Measurements from ENCODE around the gene GALNT2. TPM values are rescaled to one million over a fixed set of nuclear protein-coding genes. Genes with fewer than 3 reads are reported as not detected.

Gene GALNT2
- total and polyA plus RNA-seq, 2 of the 4 experiments (the other 2 are of a cell fraction): 50.4 to 189 TPM

- no CpG with 5 or more reads among the region's 17 CpGs for WGBS, 2 experiments (ENCODE audit: extremely low coverage in 2 of 2, insufficient read length in 1 of 2)
- Histone ChIP-seq H3K27me3 (ENCODE audit: control insufficient read depth, insufficient read depth, low read length) (no peaks in the 10 kb centered on the region), H3K36me3 (ENCODE audit: control insufficient read depth, insufficient read depth, low read length) (peaks cover 35% of the 10 kb centered on the region), H3K23ac (ENCODE audit: low read depth, low read length) (no peak overlapping the region), H2AK5ac (ENCODE audit: low read depth, low read length) (no peak overlapping the region), H3K4ac (ENCODE audit: low read depth, low read length) (no peak overlapping the region), H3K4me1 (ENCODE audit: control insufficient read depth, insufficient read depth, low read length) (no peaks in the 10 kb centered on the region), H3K9me1 (ENCODE audit: insufficient read depth, low read length) (no peaks in the 10 kb centered on the region), H4K91ac (ENCODE audit: insufficient read depth, low read depth, low read length) (no peak overlapping the region), H3K9ac (ENCODE audit: low read depth, low read length) (no peak overlapping the region), H4K8ac (ENCODE audit: low read depth in 2 of 2, low read length in 2 of 2) (no peak overlapping the region), H4K20me1 (ENCODE audit: insufficient read depth, low read length) (no peaks in the 10 kb centered on the region), H3K27ac (ENCODE audit: insufficient read depth, low read length) (no peak overlapping the region), H3K79me1 (ENCODE audit: low read depth in 1 of 2, low read length in 2 of 2) (no peaks in the 10 kb centered on the region; a peak in 1 of 4 replicates), H2AK9ac (replicated peaks; ENCODE audit: low read depth, low read length, poor library complexity) (no peak overlapping the region), H3K9me3 (ENCODE audit: control insufficient read depth, insufficient read depth, low read length) (no peaks in the 10 kb centered on the region), H2AFZ (replicated peaks; ENCODE audit: low read length, poor library complexity) (no peak overlapping the region), H3K56ac (ENCODE audit: extremely low read depth, insufficient read depth, low read length) (no peak overlapping the region), H2BK120ac (ENCODE audit: low read depth, low read length) (no peak overlapping the region), H3K18ac (ENCODE audit: low read depth, low read length) (no peak overlapping the region), H3K4me3 (ENCODE audit: insufficient read depth, low read depth, low read length) (no peak overlapping the region), H2BK5ac (ENCODE audit: low read depth, low read length, poor library complexity, severe bottlenecking) (no peak overlapping the region), H4K5ac (ENCODE audit: low read depth, low read length) (no peak overlapping the region), H2BK20ac (ENCODE audit: low read depth, low read length) (no peak overlapping the region), H3K4me2 (ENCODE audit: low read depth, low read length) (no peak overlapping the region), H2BK15ac (ENCODE audit: low read depth, low read length) (no peak overlapping the region), H3K14ac (replicated peaks; ENCODE audit: low read depth, low read length) (no peak overlapping the region)
- BruUV-seq (replicated peaks): no TSS peak
- dilution Hi-C loops (cut with HindIII; ENCODE audit: low sequenced_read_pairs, unreplicated experiment): no loop called here
- no peak for TF ChIP-seq MAFK (IDR thresholded peaks at IDR 0.05; ENCODE audit: low read depth, low read length)
- no peak for TF ChIP-seq ELK1 (IDR thresholded peaks at IDR 0.05; ENCODE audit: borderline replicate concordance, low read depth, low read length)
- TF ChIP-seq RCOR1 (IDR thresholded peaks at IDR 0.05; ENCODE audit: insufficient replicate concordance, low read length): no peak
- TF ChIP-seq USF2 (IDR thresholded peaks at IDR 0.05; ENCODE audit: low read depth, low read length): no peak
- TF ChIP-seq RFX5 (IDR thresholded peaks at IDR 0.05; ENCODE audit: low read depth, low read length): no peak
- no peak for TF ChIP-seq RAD21 (IDR thresholded peaks at IDR 0.05; ENCODE audit: low read length)
- TF ChIP-seq FOS (IDR thresholded peaks at IDR 0.05; ENCODE audit: low read depth, low read length): no peak
- TF ChIP-seq CHD1 (IDR thresholded peaks at IDR 0.05; ENCODE audit: low read depth, low read length): no peak
- TF ChIP-seq MXI1 (IDR thresholded peaks at IDR 0.05; ENCODE audit: borderline replicate concordance, low read depth, low read length): no peak
- no peak for TF ChIP-seq MAZ (IDR thresholded peaks at IDR 0.05; ENCODE audit: borderline replicate concordance, low read depth, low read length)
- no peak for TF ChIP-seq NFE2L2 (IDR thresholded peaks at IDR 0.05; ENCODE audit: low read depth, low read length)
- no peak for TF ChIP-seq POLR2A (IDR thresholded peaks at IDR 0.05; ENCODE audit: low read depth, low read length)
- no peak for TF ChIP-seq SMC3 (IDR thresholded peaks at IDR 0.05; ENCODE audit: low read depth, low read length)
- intact Hi-C loops (cut with micrococcal nuclease): no loop called here
- ChIA-PET CTCF (no interaction called here), POLR2A (ENCODE audit: unreplicated experiment) (no interaction called here)
- DNase-seq: peak; percentile 9
- in situ Hi-C loops (cut with MboI; ENCODE audit: low sequenced_read_pairs): no loop called here
- ATAC-seq (ENCODE audit: low read depth): no peak
Observed at GRCh38 chr1:230281556-230281955, 214.5 kb downstream of the GALNT2 start.

All from IMR-90 (cell line).